IPS-15b (cell line): ENCODE results near the gene MEX3C.

ENCODE experiments used
- H3K27me3 ChIP-seq: one replicate; pipeline ENCODE4 v1.6.1; 2013; ENCODE audit warnings: low read length; ENCODE audit not compliant: control insufficient read depth, insufficient read depth
- H3K36me3 ChIP-seq: one replicate; pipeline ENCODE4 v1.6.1; 2013; ENCODE audit warnings: low read length; ENCODE audit not compliant: control insufficient read depth, insufficient read depth
- H3K4me1 ChIP-seq: one replicate; pipeline ENCODE4 v1.6.1; 2013; ENCODE audit warnings: mild to moderate bottlenecking, low read length; ENCODE audit not compliant: control insufficient read depth, insufficient read depth
- H3K4me3 ChIP-seq: one replicate; pipeline ENCODE4 v1.5.1; 2013; ENCODE audit warnings: low read depth, low read length
- H3K9ac ChIP-seq: one replicate; pipeline ENCODE4 v1.6.1; 2013; ENCODE audit warnings: low read depth, mild to moderate bottlenecking, low read length
- H3K9me3 ChIP-seq: one replicate; pipeline ENCODE4 v1.6.1; 2013; ENCODE audit warnings: mild to moderate bottlenecking, low read length; ENCODE audit not compliant: control insufficient read depth, insufficient read depth

MEX3C gene

GRCh38 chr18:51197661-51198424, at the start of gene MEX3C:
Gene MEX3C, minus strand, starts transcription at chr18:51197681. Its CDS starts 361 bp downstream, at chr18:51197320.
- H3K9ac ChIP-seq, result peak within 1 kb of the TSS; percentile 87
- no peaks in the 10 kb centered on the region for H3K9me3 ChIP-seq
- no peaks in the 10 kb centered on the region for H3K27me3 ChIP-seq
- H3K4me1 ChIP-seq, result peaks cover 8% of the 10 kb centered on the region
- peak within 1 kb of the TSS; percentile 68 for H3K4me3 ChIP-seq
- no peaks in the 10 kb centered on the region for H3K36me3 ChIP-seq

GRCh38 chr18:51241226-51241625, 43.7 kb upstream of the MEX3C start:
- H3K9ac ChIP-seq, result no peak overlapping the region
- no peaks in the 10 kb centered on the region for H3K36me3 ChIP-seq
- no peaks in the 10 kb centered on the region for H3K27me3 ChIP-seq

GRCh38 chr18:51236225-51236624, 38.7 kb upstream of the MEX3C start:
- H3K4me1 ChIP-seq, result peaks cover 8% of the 10 kb centered on the region
- H3K9ac ChIP-seq, result no peak overlapping the region
- no peaks in the 10 kb centered on the region for H3K27me3 ChIP-seq
- H3K36me3 ChIP-seq, result no peaks in the 10 kb centered on the region
- H3K4me3 ChIP-seq, result no peak overlapping the region
- H3K9me3 ChIP-seq, result no peaks in the 10 kb centered on the region

More at GRCh38 chr18:51241226-51241625, 43.7 kb upstream of the MEX3C start:
- H3K4me3 ChIP-seq, result no peak overlapping the region
- H3K4me1 ChIP-seq, result peaks cover 3% of the 10 kb centered on the region
- no peaks in the 10 kb centered on the region for H3K9me3 ChIP-seq

DNA sequence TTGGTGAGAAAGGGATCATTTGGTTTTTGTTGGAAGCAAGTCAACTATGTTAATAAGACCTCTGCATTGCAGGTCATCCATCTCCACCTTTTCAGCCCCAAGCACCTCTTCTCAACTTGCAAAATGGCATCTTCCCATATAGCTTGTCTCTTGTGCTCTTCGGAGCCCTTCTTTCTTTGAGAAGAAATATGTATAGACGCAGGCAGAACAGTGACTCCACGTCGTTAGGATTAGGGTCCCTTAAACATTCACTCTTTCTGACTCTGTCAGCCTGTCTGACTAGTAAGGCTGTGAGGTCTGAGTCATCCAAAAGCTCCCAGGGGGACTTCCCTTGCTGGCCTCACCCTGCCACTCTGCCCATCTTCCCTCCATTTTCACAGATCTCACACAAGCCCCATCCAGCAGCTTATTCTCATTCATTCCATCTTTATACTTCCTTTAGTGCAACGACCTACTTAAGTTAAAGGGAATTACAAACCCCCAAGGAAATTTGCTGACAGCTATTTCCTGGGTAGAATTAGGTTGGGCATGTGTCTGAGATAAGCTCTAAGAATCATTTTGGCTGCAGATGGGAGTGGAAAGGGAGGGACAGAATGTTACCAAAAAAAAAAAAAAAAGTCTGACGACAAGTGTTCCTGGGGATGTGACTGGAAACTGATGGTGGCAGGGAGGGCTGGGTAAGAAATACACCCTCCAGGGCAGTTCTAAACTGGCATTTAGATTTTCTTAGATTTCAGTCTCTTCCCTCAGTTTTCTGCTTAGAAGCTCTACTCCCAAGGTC, 37.7 kb upstream of the MEX3C start:
- Histone ChIP-seq H3K9me3 (no peaks in the 10 kb centered on the region), H3K4me3 (no peak overlapping the region)

DNA sequence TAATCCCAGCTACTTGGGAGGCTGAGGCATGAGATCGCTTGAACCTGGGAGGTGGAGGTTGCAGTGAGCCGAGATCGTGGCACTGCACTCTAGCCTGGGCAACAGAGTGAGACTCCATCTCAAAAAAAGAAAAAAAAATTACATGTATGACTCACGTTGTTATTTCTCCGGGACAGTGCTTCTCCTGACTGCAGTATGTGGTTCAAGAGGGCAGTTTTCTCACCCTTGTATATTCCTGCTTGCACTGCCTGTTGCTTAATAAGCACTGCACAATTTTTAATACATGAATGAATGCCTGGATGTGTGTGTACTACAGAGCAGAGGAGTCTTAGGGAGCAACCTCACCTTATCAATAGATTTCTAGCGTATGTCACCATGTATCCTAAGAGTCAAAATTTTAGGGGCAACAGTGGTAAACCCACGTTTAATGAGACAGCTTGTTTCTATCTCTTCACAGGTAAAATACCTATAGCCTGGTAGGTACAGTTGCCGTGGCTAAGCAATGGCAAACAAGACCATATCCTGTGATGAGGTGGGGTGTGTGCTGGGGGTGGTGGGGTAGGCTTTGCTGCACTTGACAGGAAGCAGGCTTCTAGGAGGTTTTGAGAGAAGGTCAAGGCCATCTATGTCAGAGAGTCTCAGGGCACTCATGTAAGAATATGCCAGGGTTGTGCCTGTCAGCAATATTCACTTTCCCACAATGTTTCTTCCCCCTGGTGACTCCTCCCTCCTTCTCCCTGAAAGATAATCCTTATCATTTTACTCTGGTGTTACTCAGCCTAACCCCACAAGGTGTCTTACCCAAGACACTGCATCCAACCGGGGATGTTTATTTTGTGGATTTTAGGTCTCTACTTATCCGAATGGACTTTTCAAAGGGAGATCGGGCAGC, 36.9 kb upstream of the MEX3C start:
- H3K27me3 ChIP-seq, result no peaks in the 10 kb centered on the region
- peaks cover 8% of the 10 kb centered on the region for H3K4me1 ChIP-seq
- H3K9ac ChIP-seq, result no peak overlapping the region
- no peaks in the 10 kb centered on the region for H3K36me3 ChIP-seq
- H3K4me3 ChIP-seq, result no peak overlapping the region
- no peaks in the 10 kb centered on the region for H3K9me3 ChIP-seq

More for the DNA sequence above, 37.7 kb upstream of the MEX3C start:
- Histone ChIP-seq H3K36me3 (no peaks in the 10 kb centered on the region), H3K27me3 (no peaks in the 10 kb centered on the region), H3K9ac (no peak overlapping the region), H3K4me1 (peaks cover 8% of the 10 kb centered on the region)

DNA sequence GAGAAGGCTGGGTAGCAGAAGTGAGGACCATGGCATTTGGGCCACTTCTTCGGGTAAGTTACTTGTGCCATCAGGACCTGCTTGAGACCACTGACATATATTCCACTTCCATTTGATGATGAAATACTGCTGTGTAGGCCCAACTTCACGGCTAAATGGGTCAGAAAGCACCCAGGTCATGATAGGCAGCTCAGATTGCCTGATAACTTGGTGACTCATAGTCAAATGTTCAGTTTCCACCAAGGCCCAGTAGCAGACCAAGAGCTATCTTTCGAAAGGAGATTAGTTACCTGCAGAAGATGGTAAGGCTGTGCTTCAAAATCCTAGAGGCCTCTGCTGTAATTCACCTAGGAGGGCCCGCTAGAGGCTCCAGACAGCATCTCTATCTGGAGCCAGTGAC, 31.8 kb upstream of the MEX3C start:
- no peak overlapping the region for H3K9ac ChIP-seq
- no peak overlapping the region for H3K4me3 ChIP-seq
- H3K4me1 ChIP-seq, result no peaks in the 10 kb centered on the region
- H3K27me3 ChIP-seq, result no peaks in the 10 kb centered on the region
- H3K9me3 ChIP-seq, result no peaks in the 10 kb centered on the region
- H3K36me3 ChIP-seq, result no peaks in the 10 kb centered on the region

DNA sequence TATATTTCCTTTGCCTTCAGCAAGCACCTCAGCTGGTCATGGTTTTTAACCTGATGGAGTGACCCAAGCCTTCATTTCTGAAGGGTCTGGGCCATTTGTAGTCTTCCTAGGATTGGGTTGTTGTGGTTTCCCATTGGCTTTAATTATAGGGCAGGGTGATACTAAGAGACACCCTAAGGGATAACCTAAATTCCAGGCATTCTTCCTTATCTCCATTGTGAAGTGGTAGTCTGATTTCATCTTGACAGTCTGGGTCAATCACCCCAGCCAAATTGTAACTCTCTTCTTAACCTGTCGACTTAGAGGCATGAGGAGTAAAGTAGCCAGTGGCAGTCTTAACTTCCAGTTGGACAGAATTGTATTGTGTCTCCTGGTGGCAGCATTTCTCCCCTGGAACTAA, 30.2 kb upstream of the MEX3C start:
- Histone ChIP-seq H3K9me3 (no peaks in the 10 kb centered on the region), H3K4me3 (no peak overlapping the region), H3K4me1 (no peaks in the 10 kb centered on the region), H3K9ac (no peak overlapping the region), H3K36me3 (no peaks in the 10 kb centered on the region), H3K27me3 (no peaks in the 10 kb centered on the region)

- no peaks in the 10 kb centered on the region for H3K36me3 ChIP-seq
Observed at GRCh38 chr18:51226587-51227350, 29.3 kb upstream of the MEX3C start.

DNA sequence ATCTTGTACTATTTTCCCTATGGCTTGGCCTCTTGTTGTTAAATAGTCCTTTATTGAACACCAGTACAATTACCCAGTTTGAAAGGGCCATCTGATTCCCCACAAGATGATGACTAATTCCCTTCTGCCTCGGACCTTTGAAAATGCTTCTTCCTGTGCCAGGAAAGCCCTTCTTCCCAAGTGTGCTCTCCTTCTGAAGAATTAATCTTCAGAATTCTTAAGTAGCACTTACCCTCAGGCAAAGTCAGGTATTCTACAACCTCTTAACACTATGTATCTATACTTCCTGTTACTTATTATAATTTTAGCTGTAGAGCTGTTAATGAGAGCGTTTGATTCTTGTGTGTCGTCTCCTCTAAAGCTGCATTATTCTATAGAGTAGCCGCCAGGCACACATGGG, 28.6 kb upstream of the MEX3C start:
- Histone ChIP-seq H3K27me3 (no peaks in the 10 kb centered on the region), H3K36me3 (no peaks in the 10 kb centered on the region)

More at GRCh38 chr18:51226587-51227350, 29.3 kb upstream of the MEX3C start:
- Histone ChIP-seq H3K4me3 (no peak overlapping the region), H3K9ac (no peak overlapping the region), H3K27me3 (no peaks in the 10 kb centered on the region), H3K4me1 (no peaks in the 10 kb centered on the region), H3K9me3 (no peaks in the 10 kb centered on the region)

DNA sequence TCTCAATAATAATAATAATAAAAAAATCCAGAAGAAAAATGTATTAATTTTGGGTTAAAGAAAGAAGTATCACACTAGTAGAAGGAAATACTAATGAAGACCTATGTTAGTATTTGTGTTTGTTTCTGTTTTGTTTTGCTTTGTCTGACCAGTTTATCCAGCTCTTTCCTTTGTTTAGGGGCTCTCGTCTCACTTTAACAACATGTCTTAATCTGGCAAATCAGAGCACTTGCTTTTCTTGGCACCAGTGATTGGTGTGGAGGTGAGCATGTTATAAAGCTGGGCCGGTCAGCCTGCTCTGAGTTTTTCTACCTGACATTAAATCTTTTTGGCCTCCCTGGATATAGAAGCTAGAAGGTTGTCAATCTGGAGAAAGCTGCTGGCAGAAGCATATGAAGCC, 15.1 kb upstream of the MEX3C start:
- no peaks in the 10 kb centered on the region for H3K27me3 ChIP-seq
- no peaks in the 10 kb centered on the region for H3K9me3 ChIP-seq
- H3K9ac ChIP-seq, result no peak overlapping the region
- H3K4me1 ChIP-seq, result peaks cover 3% of the 10 kb centered on the region
- H3K36me3 ChIP-seq, result no peaks in the 10 kb centered on the region
- H3K4me3 ChIP-seq, result no peak overlapping the region

More for the DNA sequence above, 28.6 kb upstream of the MEX3C start:
- Histone ChIP-seq H3K9me3 (no peaks in the 10 kb centered on the region), H3K4me3 (no peak overlapping the region), H3K4me1 (no peaks in the 10 kb centered on the region), H3K9ac (no peak overlapping the region)

DNA sequence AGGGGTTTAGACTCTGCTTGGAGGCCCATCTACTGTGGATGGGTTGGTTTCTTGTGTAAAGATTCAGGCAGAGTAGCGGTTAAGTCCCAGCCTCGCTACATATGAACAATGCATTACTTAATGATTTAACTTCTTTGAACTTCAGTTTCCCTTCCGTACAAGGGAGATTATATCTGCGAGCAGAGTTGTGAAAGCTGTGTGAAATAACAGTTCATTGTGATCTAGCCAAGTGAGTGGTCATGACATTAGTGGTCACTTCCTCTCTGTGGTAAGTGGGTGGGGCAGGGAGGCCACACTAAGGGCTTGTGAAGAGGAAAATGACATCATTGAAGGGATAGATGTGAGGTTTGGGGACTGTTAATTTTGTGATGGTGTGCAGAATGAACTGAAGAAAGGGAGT, 14.1 kb upstream of the MEX3C start:
- no peaks in the 10 kb centered on the region for H3K9me3 ChIP-seq
- H3K27me3 ChIP-seq, result no peaks in the 10 kb centered on the region
- H3K9ac ChIP-seq, result no peak overlapping the region
- no peak overlapping the region for H3K4me3 ChIP-seq
- H3K4me1 ChIP-seq, result peaks cover 3% of the 10 kb centered on the region
- no peaks in the 10 kb centered on the region for H3K36me3 ChIP-seq
